Duodenal mucosa (tissue), 2 donors: ENCODE measurements around the gene FBLN2.

ENCODE experiments used
- H3K27ac ChIP-seq: one replicate; pipeline ENCODE4 v1.7.0; 2013; ENCODE audit warnings: low read depth, low read length
- H3K27me3 ChIP-seq, 2 donors: one replicate each; pipeline ENCODE4 v1.7.0; 2013; ENCODE audit warnings: low read length in 2 of 2, control low read depth in 1 of 2; ENCODE audit not compliant: insufficient read depth in 2 of 2, control insufficient read depth in 1 of 2
- H3K36me3 ChIP-seq, 2 donors: one replicate each; pipeline ENCODE4 v1.7.0; 2013; ENCODE audit warnings: low read length in 2 of 2, control low read depth in 1 of 2; ENCODE audit not compliant: insufficient read depth in 2 of 2, control insufficient read depth in 1 of 2
- H3K4me1 ChIP-seq, 2 donors: one replicate each; pipeline ENCODE4 v1.7.0; 2013; ENCODE audit warnings: low read length in 2 of 2, control low read depth in 1 of 2; ENCODE audit not compliant: insufficient read depth in 2 of 2, control insufficient read depth in 1 of 2
- H3K4me3 ChIP-seq, 2 donors: one replicate each; pipeline ENCODE4 v1.7.0; 2013; ENCODE audit warnings: low read length in 2 of 2, low read depth in 1 of 2
- H3K9ac ChIP-seq, 2 donors: one replicate each; pipeline ENCODE4 v1.7.0; 2013; ENCODE audit warnings: low read length in 2 of 2, low read depth in 1 of 2
- H3K9me3 ChIP-seq, 2 donors: one replicate each; pipeline ENCODE4 v1.7.0; 2013; ENCODE audit warnings: low read length in 2 of 2, control low read depth in 1 of 2; ENCODE audit not compliant: control insufficient read depth in 1 of 2

The FBLN2 gene

DNA sequence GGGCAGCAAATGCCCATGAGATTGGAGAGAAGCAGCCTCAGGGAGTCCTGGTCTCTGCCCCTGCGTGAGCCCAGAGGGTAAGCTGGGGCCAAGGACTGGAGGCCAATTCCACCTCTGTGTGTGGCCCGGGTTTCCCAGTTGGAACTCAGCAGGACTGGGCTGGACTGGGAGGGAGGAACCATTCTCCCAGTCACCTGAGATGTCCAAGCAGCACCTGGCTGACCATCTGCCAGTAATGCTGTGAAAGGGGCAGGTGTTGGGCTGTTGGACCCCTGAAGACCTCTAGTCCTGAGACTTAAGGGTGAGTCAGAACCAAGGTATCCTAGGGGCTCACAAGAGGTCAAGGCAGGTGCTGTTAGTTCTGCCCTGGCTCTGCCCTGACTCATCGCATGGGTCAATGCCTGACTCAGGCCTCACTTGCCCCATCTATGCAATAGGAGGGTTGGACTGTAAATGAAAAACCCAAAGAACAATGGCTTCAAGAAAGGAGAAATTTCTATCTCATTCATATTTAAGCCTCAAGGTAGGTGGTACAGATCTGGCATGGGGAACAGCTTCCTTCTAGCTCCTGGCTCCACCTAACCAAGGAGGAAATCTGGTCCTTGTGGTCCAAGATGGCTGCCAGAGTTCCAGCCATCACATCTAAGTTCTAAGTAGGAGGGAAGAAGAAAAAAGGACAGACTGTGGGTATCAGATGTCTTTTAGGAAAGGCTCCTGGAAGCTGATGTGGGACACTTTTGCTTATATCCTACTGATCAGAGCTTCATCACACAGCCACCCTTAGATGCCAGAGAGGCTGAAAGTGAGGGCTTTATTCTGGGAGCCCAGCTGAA, 111.3 kb downstream of the FBLN2 start:
- Histone ChIP-seq H3K9ac (no peak overlapping the region), H3K4me1 (no peaks in the 10 kb centered on the region), H3K36me3 (no peaks in the 10 kb centered on the region), H3K9me3 (no peaks in the 10 kb centered on the region), H3K4me3 (no peak overlapping the region), H3K27ac (no peak overlapping the region), H3K27me3 (peaks cover 9 to 19% of the 10 kb centered on the region in 2 donors)

DNA sequence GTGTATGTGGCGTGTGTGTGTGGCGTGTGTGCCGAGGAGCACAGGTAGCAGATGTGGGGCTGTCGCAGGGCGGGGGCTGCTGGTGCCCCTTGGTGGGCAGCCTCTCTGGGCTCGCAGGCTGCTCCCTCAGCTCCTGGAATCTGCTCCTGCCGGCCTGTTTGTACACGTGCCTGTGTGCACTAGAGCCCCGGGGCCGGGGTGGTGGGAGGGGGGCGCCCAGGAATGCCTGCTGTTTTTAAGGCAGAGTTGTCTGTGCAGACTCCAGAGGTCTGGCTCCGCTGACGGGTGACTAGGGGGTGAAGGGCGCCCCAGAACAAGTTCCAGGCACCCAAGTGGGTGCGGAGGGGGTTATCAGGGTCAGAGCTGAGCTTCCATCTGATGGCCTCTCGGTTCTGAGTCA, 112.2 kb downstream of the FBLN2 start:
- peaks cover 6 to 12% of the 10 kb centered on the region in 2 donors for H3K27me3 ChIP-seq
- H3K9me3 ChIP-seq, result no peaks in the 10 kb centered on the region
- no peaks in the 10 kb centered on the region for H3K36me3 ChIP-seq

GRCh38 chr3:13662238-13662847, 113.4 kb downstream of the FBLN2 start:
- no peaks in the 10 kb centered on the region for H3K9me3 ChIP-seq
- H3K4me1 ChIP-seq, result no peaks in the 10 kb centered on the region
- H3K4me3 ChIP-seq, result no peak overlapping the region
- no peak overlapping the region for H3K27ac ChIP-seq
- no peak overlapping the region for H3K9ac ChIP-seq
- H3K27me3 ChIP-seq, result peaks cover 0 to 3% of the 10 kb centered on the region in 2 donors
- no peaks in the 10 kb centered on the region for H3K36me3 ChIP-seq

More for the DNA sequence above, 112.2 kb downstream of the FBLN2 start:
- Histone ChIP-seq H3K9ac (no peak overlapping the region), H3K27ac (no peak overlapping the region), H3K4me3 (no peak overlapping the region), H3K4me1 (no peaks in the 10 kb centered on the region)

DNA sequence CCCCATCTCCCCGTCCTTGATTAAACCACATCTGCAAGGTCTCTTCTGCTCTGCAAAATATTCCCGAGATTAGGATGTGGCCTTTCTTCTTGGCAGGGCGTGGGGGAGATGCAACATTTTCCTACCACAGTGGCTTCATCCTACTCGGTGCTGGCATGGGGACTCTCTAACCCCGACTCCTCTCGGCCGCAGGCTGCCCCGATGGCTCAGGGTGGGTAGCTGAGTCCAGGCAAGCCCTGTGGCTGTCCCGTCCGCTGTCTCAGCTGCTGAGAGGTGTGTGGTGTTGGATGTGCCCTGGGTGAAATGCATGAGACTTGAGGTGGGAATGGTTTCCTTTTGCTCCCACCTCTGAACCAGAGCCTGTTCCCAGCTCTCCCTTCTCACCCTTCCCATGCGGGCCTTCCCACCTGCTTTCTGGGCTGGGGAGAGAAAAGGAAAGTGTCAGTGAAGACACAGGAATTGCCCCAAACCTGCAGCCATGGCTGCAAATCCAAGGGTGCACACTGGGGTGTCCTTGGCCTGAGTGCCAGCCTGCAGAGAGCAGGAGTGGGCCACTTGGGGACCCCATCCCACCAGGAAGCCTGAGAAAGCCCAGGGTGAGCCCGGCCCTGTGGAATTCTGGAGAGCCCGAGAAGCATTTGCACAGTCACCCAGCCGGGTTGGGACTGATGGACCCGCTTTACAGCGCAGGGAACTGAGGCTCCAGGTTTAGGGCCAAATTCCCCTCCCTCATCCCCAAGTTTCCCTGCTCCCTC, 115.0 kb downstream of the FBLN2 start:
- no peaks in the 10 kb centered on the region for H3K27me3 ChIP-seq
- H3K27ac ChIP-seq, result no peak overlapping the region
- no peak overlapping the region for H3K9ac ChIP-seq
- H3K36me3 ChIP-seq, result no peaks in the 10 kb centered on the region
- H3K4me3 ChIP-seq, result no peak overlapping the region
- H3K9me3 ChIP-seq, result no peaks in the 10 kb centered on the region
- no peaks in the 10 kb centered on the region for H3K4me1 ChIP-seq

- no peaks in the 10 kb centered on the region for H3K27me3 ChIP-seq
- H3K9ac ChIP-seq, result no peak overlapping the region
- H3K4me3 ChIP-seq, result no peak overlapping the region
- no peaks in the 10 kb centered on the region for H3K36me3 ChIP-seq
- no peaks in the 10 kb centered on the region for H3K9me3 ChIP-seq
- H3K27ac ChIP-seq, result no peak overlapping the region
- H3K4me1 ChIP-seq, result no peaks in the 10 kb centered on the region
These were observed 116.8 kb downstream of the FBLN2 start for GRCh38 chr3:13665582-13666226.

GRCh38 chr3:13666227-13666619, 117.3 kb downstream of the FBLN2 start:
- no peak overlapping the region for H3K9ac ChIP-seq
- no peaks in the 10 kb centered on the region for H3K9me3 ChIP-seq
- no peak overlapping the region for H3K4me3 ChIP-seq
- no peaks in the 10 kb centered on the region for H3K27me3 ChIP-seq
- no peaks in the 10 kb centered on the region for H3K36me3 ChIP-seq
- H3K4me1 ChIP-seq, result no peaks in the 10 kb centered on the region
- H3K27ac ChIP-seq, result no peak overlapping the region

GRCh38 chr3:13666781-13667709, 118.1 kb downstream of the FBLN2 start:
- H3K36me3 ChIP-seq, result no peaks in the 10 kb centered on the region
- no peaks in the 10 kb centered on the region for H3K27me3 ChIP-seq

GRCh38 chr3:13668136-13668535, 119.2 kb downstream of the FBLN2 start:
- H3K36me3 ChIP-seq, result no peaks in the 10 kb centered on the region
- no peak overlapping the region for H3K27ac ChIP-seq
- H3K9ac ChIP-seq, result no peak overlapping the region
- H3K4me3 ChIP-seq, result no peak overlapping the region
- no peaks in the 10 kb centered on the region for H3K4me1 ChIP-seq
- no peaks in the 10 kb centered on the region for H3K9me3 ChIP-seq
- H3K27me3 ChIP-seq, result no peaks in the 10 kb centered on the region

More at GRCh38 chr3:13666781-13667709, 118.1 kb downstream of the FBLN2 start:
- H3K9ac ChIP-seq, result no peak overlapping the region
- no peaks in the 10 kb centered on the region for H3K9me3 ChIP-seq
- H3K4me3 ChIP-seq, result no peak overlapping the region
- H3K27ac ChIP-seq, result no peak overlapping the region
- no peaks in the 10 kb centered on the region for H3K4me1 ChIP-seq

DNA sequence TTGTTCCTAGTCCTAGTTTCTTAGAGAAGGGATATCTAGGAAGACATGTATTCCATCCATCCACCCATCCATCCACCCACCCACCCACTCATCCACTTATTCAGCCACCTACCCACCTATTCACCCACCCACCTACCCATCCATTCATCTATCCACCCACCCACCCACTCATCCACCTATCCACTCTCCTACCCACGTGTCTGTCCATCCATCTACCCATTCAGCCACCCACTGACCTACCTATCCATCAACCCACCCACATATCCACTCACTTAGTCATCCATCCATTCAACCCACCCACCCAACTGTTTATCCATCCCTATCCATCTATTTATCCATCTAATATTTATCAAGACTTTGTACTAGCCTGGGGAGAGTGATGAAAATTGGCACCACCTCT, 120.5 kb downstream of the FBLN2 start:
- Histone ChIP-seq H3K4me3 (no peak overlapping the region), H3K36me3 (no peaks in the 10 kb centered on the region), H3K9me3 (no peaks in the 10 kb centered on the region), H3K27ac (no peak overlapping the region), H3K9ac (no peak overlapping the region), H3K27me3 (no peaks in the 10 kb centered on the region), H3K4me1 (no peaks in the 10 kb centered on the region)
